Transverse colon (tissue), 4 donors: Measurements from ENCODE around the gene DMXL2.

Source experiments
- POLR2A ChIP-seq: fragments of 450-650 bp; IDR thresholded peaks from one replicate; pipeline ENCODE4 v1.6.1; 2016; ENCODE audit warnings: antibody characterized with exemption, mild to moderate bottlenecking, moderate library complexity
- POLR2AphosphoS5 ChIP-seq, 3 donors: sonication (generic); formaldehyde crosslinking; IDR thresholded peaks; one replicate each; pipeline ENCODE4 v1.6.1; 2016; ENCODE audit warnings: antibody characterized with exemption in 3 of 3
- TF ChIP-seq, protein P1 (sequence below), 5 experiments: fragments of 200-600 bp in 3 of 5; fragments of 450-650 bp in 2 of 5; sonication (generic) in 3 of 5; IDR thresholded peaks; 1 replicate in 2 of 5; 2 replicates in 3 of 5; pipeline ENCODE4 v1.5.1; 2016 to 2017; ENCODE audit warnings: antibody characterized with exemption in 5 of 5, inconsistent platforms in 3 of 5, mild to moderate bottlenecking in 2 of 5, moderate library complexity in 1 of 5

GRCh38 chr15:51625236-51625635 is 2.7 kb upstream of the DMXL2 start:
- TF ChIP-seq, protein P1, sequence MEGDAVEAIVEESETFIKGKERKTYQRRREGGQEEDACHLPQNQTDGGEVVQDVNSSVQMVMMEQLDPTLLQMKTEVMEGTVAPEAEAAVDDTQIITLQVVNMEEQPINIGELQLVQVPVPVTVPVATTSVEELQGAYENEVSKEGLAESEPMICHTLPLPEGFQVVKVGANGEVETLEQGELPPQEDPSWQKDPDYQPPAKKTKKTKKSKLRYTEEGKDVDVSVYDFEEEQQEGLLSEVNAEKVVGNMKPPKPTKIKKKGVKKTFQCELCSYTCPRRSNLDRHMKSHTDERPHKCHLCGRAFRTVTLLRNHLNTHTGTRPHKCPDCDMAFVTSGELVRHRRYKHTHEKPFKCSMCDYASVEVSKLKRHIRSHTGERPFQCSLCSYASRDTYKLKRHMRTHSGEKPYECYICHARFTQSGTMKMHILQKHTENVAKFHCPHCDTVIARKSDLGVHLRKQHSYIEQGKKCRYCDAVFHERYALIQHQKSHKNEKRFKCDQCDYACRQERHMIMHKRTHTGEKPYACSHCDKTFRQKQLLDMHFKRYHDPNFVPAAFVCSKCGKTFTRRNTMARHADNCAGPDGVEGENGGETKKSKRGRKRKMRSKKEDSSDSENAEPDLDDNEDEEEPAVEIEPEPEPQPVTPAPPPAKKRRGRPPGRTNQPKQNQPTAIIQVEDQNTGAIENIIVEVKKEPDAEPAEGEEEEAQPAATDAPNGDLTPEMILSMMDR (IDR thresholded peaks at IDR 0.05) = no peak
- no peak for TF ChIP-seq POLR2AphosphoS5 (IDR thresholded peaks at IDR 0.05)
- no peak for TF ChIP-seq POLR2A
